Skeletal muscle satellite cell (primary cell): Measurements from ENCODE around the gene CTNNBIP1.
"Not testable (repeated sequence)": the region's sequence is repeated elsewhere in the genome, so short reads cannot be mapped to it uniquely, and the experiment has no call there.

Experiments
- H3K27me3 ChIP-seq: 2 replicates; pipeline ENCODE4 v1.7.0; 2013; ENCODE audit warnings: low read length; ENCODE audit not compliant: control insufficient read depth, insufficient read depth
- H3K36me3 ChIP-seq: 2 replicates; pipeline ENCODE4 v1.7.0; 2013; ENCODE audit warnings: mild to moderate bottlenecking, control low read depth, low read length; ENCODE audit not compliant: insufficient read depth
- H3K4me1 ChIP-seq: 2 replicates; pipeline ENCODE4 v1.7.0; 2013; ENCODE audit warnings: low read length; ENCODE audit not compliant: control insufficient read depth, insufficient read depth
- H3K4me2 ChIP-seq: 2 replicates; pipeline ENCODE4 v1.7.0; 2013; ENCODE audit warnings: mild to moderate bottlenecking, low read length
- H3K4me3 ChIP-seq: 2 replicates; pipeline ENCODE4 v1.7.0; 2013; ENCODE audit warnings: low read length
- H3K9ac ChIP-seq: 2 replicates; pipeline ENCODE4 v1.7.0; 2013; ENCODE audit warnings: mild to moderate bottlenecking, low read depth, low read length, moderate library complexity
- H3K9me3 ChIP-seq: replicated peaks from 2 replicates; pipeline ENCODE4 v1.7.0; 2013; ENCODE audit warnings: mild to moderate bottlenecking, control low read depth, low read length

The CTNNBIP1 gene

DNA sequence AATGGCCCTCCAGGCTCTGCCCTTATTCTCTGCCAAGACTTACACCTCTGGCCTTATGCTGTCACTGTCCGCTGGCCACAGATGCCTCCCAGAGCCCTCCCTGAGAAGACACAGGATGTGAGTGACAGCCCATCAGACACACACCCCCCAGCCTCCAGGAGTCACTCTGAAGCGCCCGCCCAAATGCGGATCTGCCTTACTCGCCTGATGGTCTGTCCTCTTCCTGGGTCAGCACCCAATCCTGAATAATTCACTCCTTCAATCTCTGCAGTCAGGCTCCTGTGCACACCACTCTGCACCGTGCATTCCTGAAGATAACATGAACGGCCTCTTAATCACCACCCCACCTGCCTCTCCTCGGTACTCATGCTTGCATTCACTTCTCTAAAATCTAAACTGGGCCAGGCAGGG is 101.0 kb downstream of the CTNNBIP1 start:
- no peaks in the 10 kb centered on the region for H3K36me3 ChIP-seq
- no peaks in the 10 kb centered on the region for H3K9me3 ChIP-seq
- no peak overlapping the region for H3K4me3 ChIP-seq
- H3K4me1 ChIP-seq: no peaks in the 10 kb centered on the region
- no peaks in the 10 kb centered on the region for H3K27me3 ChIP-seq
- H3K4me2 ChIP-seq: no peak overlapping the region
- no peak overlapping the region for H3K9ac ChIP-seq

GRCh38 chr1:9808459-9808858 is 101.6 kb downstream of the CTNNBIP1 start:
- Histone ChIP-seq H3K4me1 (no peaks in the 10 kb centered on the region), H3K9ac (no peak overlapping the region)

GRCh38 chr1:9807541-9807940 is 102.5 kb downstream of the CTNNBIP1 start:
- Histone ChIP-seq H3K27me3 (no peaks in the 10 kb centered on the region), H3K9me3 (no peaks in the 10 kb centered on the region), H3K9ac (no peak overlapping the region), H3K4me3 (no peak overlapping the region), H3K4me2 (no peak overlapping the region), H3K36me3 (no peaks in the 10 kb centered on the region), H3K4me1 (no peaks in the 10 kb centered on the region)

More at GRCh38 chr1:9808459-9808858, 101.6 kb downstream of the CTNNBIP1 start:
- Histone ChIP-seq H3K9me3 (no peaks in the 10 kb centered on the region), H3K27me3 (no peaks in the 10 kb centered on the region), H3K36me3 (no peaks in the 10 kb centered on the region), H3K4me2 (no peak overlapping the region), H3K4me3 (no peak overlapping the region)

DNA sequence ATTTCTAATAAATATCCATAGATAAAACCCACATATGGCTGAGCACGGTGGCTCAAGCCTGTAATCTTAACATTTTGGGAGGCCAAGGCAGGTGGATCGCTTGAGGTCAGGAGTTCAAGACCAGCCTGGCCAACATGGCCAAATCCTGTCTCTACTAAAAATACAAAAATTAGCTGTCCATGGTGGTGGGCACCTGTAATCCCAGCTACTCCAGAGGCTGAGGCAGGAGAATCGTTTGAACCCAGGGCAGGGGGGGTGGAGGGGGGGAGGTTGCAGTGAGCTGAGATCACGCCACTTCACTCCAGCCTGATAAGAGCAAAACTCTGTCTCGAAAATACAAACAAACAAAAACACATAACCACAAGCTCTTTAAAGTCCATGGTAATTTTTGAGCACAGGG is 104.1 kb downstream of the CTNNBIP1 start:
- H3K4me2 ChIP-seq, H3K4me1 ChIP-seq, H3K9ac ChIP-seq, H3K27me3 ChIP-seq, H3K9me3 ChIP-seq, H3K36me3 ChIP-seq, H3K4me3 ChIP-seq: not testable (repeated sequence)

DNA sequence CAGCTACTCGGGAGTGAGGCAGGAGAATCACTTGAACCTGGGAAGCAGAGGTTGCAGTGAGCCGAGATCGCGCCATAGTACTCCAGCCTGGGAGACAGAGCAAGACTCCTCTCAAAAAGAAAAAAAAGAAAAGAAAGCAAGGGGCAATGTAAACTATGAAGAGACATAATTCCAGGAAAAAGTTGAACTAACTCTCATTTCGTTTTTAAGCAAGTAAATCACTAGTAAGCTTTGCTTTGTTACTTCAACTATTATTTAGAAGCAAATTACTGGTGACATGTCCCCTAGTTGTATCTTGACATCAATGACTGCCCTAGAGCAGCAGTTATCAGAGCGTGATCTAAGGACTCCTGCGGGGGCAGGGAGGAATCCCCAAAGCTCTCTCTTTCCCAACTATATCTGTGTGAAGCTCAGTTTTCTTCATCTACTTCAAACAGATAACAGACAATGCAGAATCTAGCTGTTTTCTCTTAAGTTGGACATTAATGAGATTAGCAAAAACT is 105.0 kb downstream of the CTNNBIP1 start:
- Histone ChIP-seq H3K9me3 (no peaks in the 10 kb centered on the region), H3K27me3 (no peaks in the 10 kb centered on the region), H3K4me2 (no peak overlapping the region), H3K9ac (no peak overlapping the region), H3K4me3 (no peak overlapping the region), H3K4me1 (no peaks in the 10 kb centered on the region), H3K36me3 (no peaks in the 10 kb centered on the region)

- not testable (repeated sequence) for H3K36me3 ChIP-seq, H3K9me3 ChIP-seq, H3K4me1 ChIP-seq, H3K4me2 ChIP-seq, H3K27me3 ChIP-seq, H3K4me3 ChIP-seq, H3K9ac ChIP-seq
Observed at GRCh38 chr1:9803003-9803918, 106.8 kb downstream of the CTNNBIP1 start.

GRCh38 chr1:9801909-9802308 is 108.2 kb downstream of the CTNNBIP1 start:
- Histone ChIP-seq H3K9me3 (no peaks in the 10 kb centered on the region), H3K4me2 (no peak overlapping the region), H3K4me1 (peaks cover 16% of the 10 kb centered on the region)

More at GRCh38 chr1:9801909-9802308, 108.2 kb downstream of the CTNNBIP1 start:
- Histone ChIP-seq H3K4me3 (no peak overlapping the region), H3K27me3 (no peaks in the 10 kb centered on the region), H3K9ac (no peak overlapping the region), H3K36me3 (no peaks in the 10 kb centered on the region)
